NT2/D1 (cell line): ENCODE data around the gene NPB.

Experiments
- SUZ12 ChIP-seq: IDR thresholded peaks from 2 replicates; pipeline ENCODE4 v1.6.1; 2011; ENCODE audit not compliant: insufficient read length, insufficient read depth; ENCODE audit errors: extremely low read depth
- YY1 ChIP-seq: IDR thresholded peaks from 2 replicates; pipeline ENCODE4 v1.6.1; 2011; ENCODE audit not compliant: insufficient read length, insufficient read depth

- TF ChIP-seq YY1, result no peak
- no peak for TF ChIP-seq SUZ12
Observed at GRCh38 chr17:81950501-81950900, 48.5 kb downstream of the NPB start.
